Mucosa of descending colon (tissue), 3 donors: ENCODE measurements around the gene C3orf52. TPM values are rescaled to one million over a fixed set of nuclear protein-coding genes. Genes with fewer than 3 reads are reported as not detected.
A peak's percentile ranks its signal among the peaks of the same experiment; 100 is the strongest.

ENCODE experiments used
- ATAC-seq: fragments of 200-7000 bp; cut with Tn5 transposase; one replicate; pipeline ENCODE4 v1.9.1; 2020; ENCODE audit warnings: mild to moderate bottlenecking, moderate library complexity
- DNase-seq, 3 donors: peaks; one replicate each; pipeline ENCODE4 v3.0.0-alpha.2; 2020
- H3K36me3 ChIP-seq: fragments of 200-600 bp; one replicate; pipeline ENCODE4 v1.8.0; 2021; ENCODE audit warnings: low read depth, mild to moderate bottlenecking
- H3K4me1 ChIP-seq: fragments of 200-600 bp; one replicate; pipeline ENCODE4 v1.8.0; 2021; ENCODE audit warnings: low read depth, mild to moderate bottlenecking
- H3K4me3 ChIP-seq: fragments of 200-600 bp; one replicate; pipeline ENCODE4 v1.8.0; 2021; ENCODE audit warnings: mild to moderate bottlenecking
- H3K9me3 ChIP-seq: fragments of 200-600 bp; one replicate; pipeline ENCODE4 v1.8.0; 2021; ENCODE audit warnings: mild to moderate bottlenecking
- CTCF ChIP-seq: fragments of 200-600 bp; IDR thresholded peaks from one replicate; pipeline ENCODE4 v1.8.0; 2022; ENCODE audit warnings: antibody characterized with exemption, mild to moderate bottlenecking
- intact Hi-C, 2 donors: fragments of 100-400 bp; cut with DNase I in 1 of 2; cut with micrococcal nuclease in 1 of 2; formaldehyde crosslinking; loops; one replicate each; pipeline versions ENCODE4 v1.11.0 to v1.11.1; 2022; cut with DNase I, micrococcal nuclease
- total RNA-seq, 3 donors: library from RNA; stranded (reverse); fragmentation: NEBNext Ultra II Directional in 2 of 3; extraction: Animal tissue kit (Norgen Biotek cat#: 25700) in 2 of 3; gene quantifications; one replicate each; pipeline versions ENCODE4 v1.2.1 to v1.2.4, GENCODE V29; 2021 to 2023
- donor health status: DM: no; HTN: no; CAD: no; lungs with moderate emphysema.
- donor health status: DM: no; HTN: no; CAD: no.
- donor health status: DM: no; HTN: yes; CAD: no.

The C3orf52 gene
- total RNA-seq, 3 donors from 2014 or later, result 22.6 to 49.9 (median 36.3) TPM

DNA sequence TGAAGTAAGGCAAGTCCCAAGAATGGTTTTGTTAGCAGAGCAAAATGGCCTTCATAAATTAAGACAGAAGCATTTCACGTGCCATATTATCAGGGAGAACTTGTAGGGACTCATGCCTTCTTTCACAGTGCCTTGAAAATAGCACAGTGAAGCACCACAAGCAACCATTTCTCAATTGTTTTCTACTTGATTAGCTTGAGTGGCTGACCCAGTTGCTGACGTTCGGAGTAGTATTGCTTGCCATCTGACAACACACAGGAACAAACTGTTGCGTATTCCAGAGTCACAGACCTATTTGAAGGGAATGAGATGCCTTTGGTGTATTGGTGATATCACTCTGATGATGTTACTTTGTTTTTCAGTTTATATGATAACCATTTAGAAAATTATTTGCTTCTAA, 3.0 kb upstream of the C3orf52 start:
- H3K4me3 ChIP-seq, result no peak overlapping the region
- peaks cover 22% of the 10 kb centered on the region for H3K4me1 ChIP-seq
- intact Hi-C loops, result no loop called here
- ATAC-seq (no peak), DNase-seq (no peak)
- H3K9me3 ChIP-seq, result no peaks in the 10 kb centered on the region
- no peak for TF ChIP-seq CTCF
- no peaks in the 10 kb centered on the region for H3K36me3 ChIP-seq

DNA sequence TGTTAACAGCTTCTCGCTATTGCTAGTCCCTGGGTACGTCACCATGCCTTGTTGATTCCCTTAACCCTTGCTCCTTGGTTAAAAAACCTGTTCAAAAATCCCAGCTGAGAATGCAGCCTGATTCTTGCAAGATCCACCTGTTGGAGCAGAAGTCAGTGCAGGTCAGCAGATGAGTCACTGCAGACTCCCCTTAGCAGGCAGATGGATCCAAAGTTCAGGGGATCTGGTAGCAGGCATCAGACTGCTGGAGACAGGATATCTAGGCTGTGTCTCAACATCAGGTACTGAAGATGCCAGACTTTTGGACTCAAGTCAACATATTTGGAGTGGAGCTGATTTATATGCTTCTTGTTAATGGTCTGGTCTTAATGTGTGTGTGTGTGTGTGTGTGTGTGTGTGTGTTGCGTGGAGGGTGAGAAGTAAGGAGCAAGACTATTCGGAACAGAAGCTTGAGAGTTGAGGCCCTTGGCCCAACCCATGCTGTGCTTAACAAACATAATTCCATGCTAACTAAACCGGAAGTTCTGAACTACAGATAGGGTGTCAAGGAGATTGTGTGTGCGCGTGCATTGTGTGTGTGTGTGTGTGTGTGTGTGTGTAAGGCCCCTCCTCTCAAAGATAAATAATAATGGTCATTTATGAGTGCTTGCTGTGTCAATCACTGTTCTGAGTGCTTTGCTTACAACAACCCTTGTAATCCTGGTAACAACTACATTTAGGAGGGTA, 1.0 kb upstream of the C3orf52 start:
- H3K4me1 ChIP-seq, result peaks cover 27% of the 10 kb centered on the region
- intact Hi-C loops, result no loop called here
- no peaks in the 10 kb centered on the region for H3K36me3 ChIP-seq
- peak; percentile 68 for ATAC-seq
- peak in 2 of 3 donors; percentile 36 to 48 for DNase-seq
- no peak overlapping the region for H3K4me3 ChIP-seq
- H3K9me3 ChIP-seq, result no peaks in the 10 kb centered on the region
- no peak for TF ChIP-seq CTCF

- peak overlapping the region; percentile 29 for H3K4me3 ChIP-seq
- intact Hi-C loops, result no loop called here
- H3K4me1 ChIP-seq, result peaks cover 28% of the 10 kb centered on the region
- H3K9me3 ChIP-seq, result no peaks in the 10 kb centered on the region
- H3K36me3 ChIP-seq, result no peaks in the 10 kb centered on the region
- TF ChIP-seq CTCF, result no peak
- ATAC-seq, result peak; percentile 5
- DNase-seq, result no peak
Observed at GRCh38 chr3:112085735-112086075, 484 bp upstream of the C3orf52 start.

DNA sequence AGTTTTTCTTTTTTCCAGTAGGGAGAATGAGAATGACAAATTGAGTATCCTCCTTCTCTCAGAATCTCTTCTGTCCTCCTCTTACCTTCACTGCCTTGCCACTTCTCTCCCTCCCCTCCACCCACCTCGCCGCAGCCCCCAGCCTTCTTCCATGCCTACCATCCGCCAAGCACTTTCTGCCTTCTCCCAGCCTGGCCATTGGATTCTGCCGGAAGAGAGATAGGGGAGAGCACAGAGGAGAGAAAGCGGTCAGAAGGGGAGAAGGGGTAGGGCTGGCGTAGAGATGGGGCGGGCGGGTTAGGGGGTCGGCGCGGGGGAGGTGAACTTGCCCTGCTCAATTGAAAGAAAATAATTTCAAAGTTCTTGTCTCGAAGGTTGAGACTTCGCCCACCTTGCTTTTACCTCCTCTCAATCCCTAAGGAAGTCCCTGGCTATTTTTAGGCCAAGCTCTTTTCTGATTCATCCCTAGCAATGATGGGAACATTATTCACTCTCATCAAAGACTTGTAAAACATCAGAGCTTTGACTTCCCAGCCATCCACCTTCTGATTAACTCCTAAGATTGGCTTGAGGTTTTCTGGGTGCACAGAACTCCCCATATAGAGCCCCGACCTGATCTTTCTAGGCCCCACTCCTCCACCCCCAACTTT, 811 bp downstream of the C3orf52 start:
- DNase-seq, result peak in 1 of 3 donors; percentile 48
- no peaks in the 10 kb centered on the region for H3K36me3 ChIP-seq
- H3K9me3 ChIP-seq, result no peaks in the 10 kb centered on the region
- H3K4me3 ChIP-seq, result peak overlapping the region; percentile 29
- H3K4me1 ChIP-seq, result peaks cover 37% of the 10 kb centered on the region
- no peak for ATAC-seq
- no peak for TF ChIP-seq CTCF
- intact Hi-C loops, result no loop called here

DNA sequence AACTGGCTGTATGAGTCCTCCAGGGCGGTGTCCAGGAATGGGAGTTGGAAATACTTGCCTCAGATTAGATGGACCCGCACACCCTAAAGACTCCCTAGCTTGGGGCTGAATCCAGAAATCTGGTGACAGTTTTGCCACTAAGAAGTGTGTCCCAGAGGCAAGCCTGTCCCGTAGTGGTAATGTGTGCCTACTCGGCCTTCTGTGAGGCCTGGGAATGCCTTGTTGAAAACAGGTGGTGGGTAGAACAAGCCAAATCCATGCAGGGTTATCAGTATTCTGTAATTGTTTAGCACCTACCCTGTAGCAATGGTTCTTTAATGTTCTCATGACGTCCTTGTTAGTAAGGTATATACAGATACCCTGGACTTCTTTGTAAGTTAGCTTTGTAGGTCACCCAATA, 1.6 kb downstream of the C3orf52 start:
- Histone ChIP-seq H3K9me3 (no peaks in the 10 kb centered on the region), H3K4me1 (peaks cover 44% of the 10 kb centered on the region), H3K4me3 (no peak overlapping the region), H3K36me3 (no peaks in the 10 kb centered on the region)
- intact Hi-C loops, result no loop called here
- ATAC-seq (no peak), DNase-seq (peak in 1 of 3 donors; percentile 33)
- no peak for TF ChIP-seq CTCF
